GM19025 (cell line): Measurements from ENCODE around the gene PAMR1.

Source experiments
- ATAC-seq: cut with Tn5 transposase; IDR thresholded peaks from one replicate; pipeline ENCODE4 v1.9.1; 2021; ENCODE audit warnings: mild to moderate bottlenecking, low read depth, moderate library complexity; ENCODE audit not compliant: unreplicated experiment

PAMR1 gene

DNA sequence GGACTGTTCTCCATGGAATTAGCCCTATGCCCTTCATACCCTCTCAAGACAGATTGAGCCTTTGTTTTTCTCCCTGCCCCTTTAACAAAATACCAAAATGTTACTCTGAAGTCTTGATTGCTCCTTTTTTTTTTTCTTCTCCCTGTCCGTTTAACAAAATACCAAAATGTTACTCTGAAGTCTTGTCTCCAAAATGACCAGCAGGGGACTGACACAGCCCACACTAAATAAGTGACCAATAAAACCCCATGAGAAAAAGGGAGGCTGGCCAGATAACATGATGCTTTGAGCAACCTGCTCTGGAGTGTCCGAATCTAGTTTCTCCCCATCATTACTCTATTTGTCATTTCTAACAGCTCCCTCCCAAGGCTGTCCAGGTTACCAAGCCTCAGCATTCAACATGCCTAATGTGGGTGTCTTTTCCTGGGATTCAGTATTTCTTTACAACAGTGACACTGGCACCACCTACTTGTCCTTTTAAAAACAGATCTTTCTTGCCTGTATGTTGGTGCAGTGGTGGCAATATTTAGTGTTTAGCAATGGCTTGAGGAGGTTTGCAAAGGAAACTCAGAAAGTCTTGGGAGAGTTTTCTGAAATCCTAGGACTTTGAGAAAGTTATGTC is 63.4 kb downstream of the PAMR1 start:
- no peak for ATAC-seq

DNA sequence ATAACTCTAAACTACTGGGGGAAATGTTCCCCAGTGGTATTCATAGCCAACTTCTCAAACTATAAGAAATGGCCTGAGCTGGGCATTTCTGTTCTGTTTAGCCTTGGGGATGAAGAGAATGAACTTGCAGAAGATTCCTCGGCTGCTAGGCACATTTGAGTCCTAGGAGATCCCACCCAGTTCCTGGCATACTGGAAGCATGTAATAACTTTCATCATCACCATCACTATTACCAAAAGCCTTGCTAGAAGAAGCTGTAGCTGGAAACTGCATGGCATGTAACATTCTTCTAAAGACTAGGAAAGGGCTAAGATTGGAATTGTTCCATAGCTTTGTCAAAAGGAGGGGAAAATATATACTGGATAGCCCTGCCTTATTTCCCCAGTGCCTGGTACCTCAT is 65.9 kb downstream of the PAMR1 start:
- no peak for ATAC-seq

GRCh38 chr11:35458846-35459245 is 66.6 kb downstream of the PAMR1 start:
- no peak for ATAC-seq

DNA sequence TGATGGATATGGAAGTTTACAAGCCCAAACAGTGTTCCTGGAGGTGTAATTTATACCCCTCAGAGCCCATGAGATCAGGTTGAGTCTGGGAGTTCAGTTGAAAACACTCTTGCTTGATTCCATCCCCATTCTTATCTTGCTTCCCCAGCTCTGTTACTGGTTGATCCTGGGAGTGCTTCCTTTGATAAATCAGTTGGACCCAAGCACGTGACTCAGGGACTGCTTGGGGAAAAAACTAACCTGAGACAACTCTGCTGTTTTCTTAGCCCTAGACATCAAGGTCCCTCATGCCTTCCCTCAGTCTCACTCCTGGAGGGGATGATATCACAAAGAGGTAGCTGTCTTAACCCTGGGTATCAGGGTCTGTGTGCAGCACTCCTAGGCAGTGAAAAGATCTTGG is 71.1 kb downstream of the PAMR1 start:
- no peak for ATAC-seq

DNA sequence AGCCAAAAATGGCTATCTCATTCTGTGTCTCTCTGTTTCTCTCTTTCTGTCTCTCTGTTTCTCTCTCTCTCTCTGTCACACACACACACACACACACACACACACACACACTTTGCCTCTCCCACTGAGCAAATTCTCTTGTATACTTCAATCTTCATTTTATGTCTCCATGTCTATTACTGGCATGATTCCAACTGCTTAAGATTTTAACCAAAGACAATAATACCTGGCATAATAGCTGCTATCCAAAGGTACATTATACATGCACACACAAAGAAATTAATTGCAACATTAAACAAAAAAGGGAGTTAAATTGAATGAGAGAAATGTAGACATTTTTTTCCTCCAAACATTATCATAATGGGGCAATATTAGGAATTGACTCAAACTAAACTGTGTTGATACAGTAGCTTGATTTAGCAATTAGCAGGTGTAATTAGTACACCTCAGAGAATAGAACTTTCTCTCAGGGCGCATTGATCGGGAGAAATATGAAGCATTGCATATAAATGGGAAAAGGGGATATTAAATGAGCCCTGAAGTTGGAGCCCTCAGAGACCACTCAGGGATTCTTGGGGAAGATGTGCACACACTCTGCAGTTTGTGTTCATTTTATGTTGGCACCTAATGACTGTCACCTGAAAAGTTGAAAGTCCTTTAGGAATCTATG is 88.7 kb downstream of the PAMR1 start:
- no peak for ATAC-seq

GRCh38 chr11:35433588-35433987 is 91.8 kb downstream of the PAMR1 start:
- no peak for ATAC-seq

DNA sequence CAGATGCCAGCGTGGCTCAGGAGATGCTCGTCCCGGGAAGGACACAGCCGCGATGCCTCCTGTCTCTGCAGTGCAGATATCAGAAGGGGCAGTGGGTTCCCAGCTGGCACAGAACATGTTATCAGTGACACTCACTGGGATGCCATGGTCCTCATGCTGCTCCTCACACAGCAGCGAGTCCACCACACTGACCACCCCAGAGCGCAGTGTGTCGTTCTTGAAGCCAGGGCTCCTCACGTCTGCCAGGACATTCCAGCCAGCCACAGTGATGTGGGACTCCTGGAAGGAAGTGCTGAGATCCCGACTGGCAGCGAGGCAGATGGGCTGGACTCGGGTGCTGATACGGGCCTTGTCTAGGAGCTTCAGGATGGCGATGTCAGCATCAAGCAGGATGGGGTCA is 93.0 kb downstream of the PAMR1 start:
- ATAC-seq: no peak

- ATAC-seq: no peak
Observed at GRCh38 chr11:35427071-35427470, 98.3 kb downstream of the PAMR1 start.

- ATAC-seq: no peak
Observed at GRCh38 chr11:35426351-35426750, 99.1 kb downstream of the PAMR1 start.

DNA sequence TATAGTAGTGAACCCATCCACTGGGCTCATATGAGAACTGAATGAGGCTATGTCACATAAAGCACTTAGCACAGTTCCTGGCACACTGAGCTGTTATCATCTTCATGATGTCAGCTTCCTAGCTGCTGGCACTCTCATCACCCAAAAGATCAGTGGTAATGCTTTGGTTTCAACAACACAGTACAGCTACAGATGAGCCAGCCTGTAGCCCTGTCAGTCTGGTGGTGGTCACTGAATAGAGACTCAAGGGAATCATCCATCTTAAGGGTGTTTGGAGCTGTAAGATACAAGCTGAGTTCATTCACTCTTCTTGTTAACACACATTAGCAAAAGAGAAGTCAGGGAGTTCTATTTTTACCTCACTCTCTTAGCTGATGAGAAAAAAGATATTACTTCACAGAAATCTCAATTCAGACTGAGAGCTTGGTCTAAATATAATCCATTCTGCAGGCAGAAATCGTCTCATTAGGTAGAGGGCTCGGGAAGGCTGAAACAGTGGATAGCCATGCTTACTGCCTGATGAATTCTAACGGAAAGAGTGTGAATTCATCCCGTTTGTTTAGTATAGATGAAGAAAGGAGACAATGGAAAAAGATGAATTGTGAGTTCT is 99.7 kb downstream of the PAMR1 start:
- no peak for ATAC-seq

GRCh38 chr11:35424157-35424940 is 101.1 kb downstream of the PAMR1 start:
- no peak for ATAC-seq

GRCh38 chr11:35420371-35420770 is 105.0 kb downstream of the PAMR1 start:
- no peak for ATAC-seq

DNA sequence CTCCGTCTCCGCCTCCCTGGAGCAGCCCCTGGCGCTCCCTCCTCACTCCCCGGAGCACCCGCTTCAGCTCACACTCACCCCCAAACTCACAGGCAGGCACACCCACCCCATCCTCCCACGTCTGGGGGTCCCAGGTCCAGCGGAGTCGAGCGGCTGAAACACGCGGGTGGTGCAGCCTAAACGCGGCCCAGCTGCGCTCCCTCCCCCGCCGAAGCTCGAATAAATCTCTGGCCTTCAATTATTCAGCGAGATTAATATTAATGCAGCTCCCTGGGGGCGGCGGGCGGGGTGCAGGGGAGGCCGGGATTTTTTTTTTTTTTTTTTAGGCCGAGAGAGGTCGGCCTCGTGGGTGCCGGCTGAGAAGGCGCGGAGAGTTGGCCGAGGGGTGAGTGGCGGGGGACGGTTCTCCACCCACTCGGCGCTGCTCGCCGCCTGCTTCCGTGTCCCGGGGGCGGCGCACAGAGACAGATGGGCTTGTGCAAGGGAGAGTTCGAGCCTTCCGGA is 105.5 kb downstream of the PAMR1 start:
- no peak for ATAC-seq

GRCh38 chr11:35419184-35419829 is 106.1 kb downstream of the PAMR1 start, which contains the start of gene SLC1A2:
SLC1A2 (minus strand) TSS chr11:35419558; CDS start chr11:35418966, 592 bp downstream.
- ATAC-seq: no peak

GRCh38 chr11:35418282-35419183 is 106.9 kb downstream of the PAMR1 start:
- ATAC-seq: no peak

DNA sequence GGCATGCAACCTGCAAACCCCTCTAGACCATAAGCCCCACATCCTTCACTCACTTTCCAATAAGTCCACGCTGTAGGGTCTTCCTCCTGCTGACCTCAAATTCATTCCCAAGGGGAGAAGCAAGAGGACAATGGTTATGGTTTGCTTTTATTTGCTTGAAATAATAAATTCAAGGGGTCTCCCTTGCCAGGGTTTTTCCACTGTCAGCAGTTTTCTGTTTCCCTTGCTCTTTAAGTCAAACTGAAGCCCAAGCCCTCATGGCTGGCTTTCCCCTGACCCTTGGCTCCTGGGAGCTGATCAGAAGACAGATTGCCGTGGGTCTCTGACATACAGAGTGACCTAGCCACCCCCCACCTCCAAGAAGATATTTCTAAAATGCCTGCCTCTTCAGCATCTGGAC is 109.9 kb downstream of the PAMR1 start:
- ATAC-seq: no peak

GRCh38 chr11:35414776-35415175 is 110.6 kb downstream of the PAMR1 start:
- ATAC-seq: no peak

DNA sequence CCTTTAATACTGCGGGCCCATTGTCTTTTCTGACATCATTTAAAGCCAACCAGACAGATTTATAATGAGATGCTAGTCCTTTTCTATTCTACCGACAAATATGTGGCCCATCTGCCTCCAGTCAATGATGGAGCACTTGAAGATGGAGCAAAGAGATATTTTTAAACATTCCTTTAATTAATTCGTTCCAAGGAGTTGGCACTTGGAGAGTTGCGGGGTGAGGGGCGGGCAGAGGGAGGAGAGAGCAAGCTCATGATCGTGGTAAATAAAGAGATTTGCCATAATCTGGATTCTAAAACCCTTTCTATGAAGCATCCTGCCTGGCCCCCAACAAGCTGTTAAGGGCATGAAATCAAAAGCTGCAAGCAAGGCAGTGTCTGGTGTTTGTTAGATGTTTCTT is 111.1 kb downstream of the PAMR1 start:
- ATAC-seq: no peak

GRCh38 chr11:35413598-35413997 is 111.8 kb downstream of the PAMR1 start:
- no peak for ATAC-seq
